Hypothalamus (tissue), 51 donors: ENCODE data around the gene DHTKD1.
"Not testable (repeated sequence)": the region's sequence is repeated elsewhere in the genome, so short reads cannot be mapped to it uniquely, and the experiment has no call there.

Source experiments
- DNase-seq, 51 donors: peaks; one replicate each; lab custom pipeline; 2025; lab: John Stamatoyannopoulos, UW

The DHTKD1 gene

DNA sequence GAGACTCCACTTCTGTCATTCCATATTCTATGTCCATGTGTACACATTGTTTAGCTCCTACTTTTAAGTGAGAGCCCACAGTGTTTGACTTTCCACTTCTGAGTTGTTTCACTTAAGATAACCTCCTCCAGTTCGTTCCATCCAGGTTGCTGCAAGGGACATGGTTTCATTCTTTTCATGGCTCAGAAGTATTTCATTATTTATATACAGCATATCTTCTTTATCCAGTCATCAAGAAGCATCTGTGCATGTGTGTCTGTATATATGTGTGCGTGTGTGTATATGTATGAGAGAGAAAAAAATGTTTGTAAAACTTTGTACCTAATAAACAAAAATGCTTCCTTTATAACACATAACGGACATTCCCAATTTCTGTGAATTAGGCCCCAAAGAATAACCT lies 66.9 kb downstream of the DHTKD1 start:
- no peak for DNase-seq

DNA sequence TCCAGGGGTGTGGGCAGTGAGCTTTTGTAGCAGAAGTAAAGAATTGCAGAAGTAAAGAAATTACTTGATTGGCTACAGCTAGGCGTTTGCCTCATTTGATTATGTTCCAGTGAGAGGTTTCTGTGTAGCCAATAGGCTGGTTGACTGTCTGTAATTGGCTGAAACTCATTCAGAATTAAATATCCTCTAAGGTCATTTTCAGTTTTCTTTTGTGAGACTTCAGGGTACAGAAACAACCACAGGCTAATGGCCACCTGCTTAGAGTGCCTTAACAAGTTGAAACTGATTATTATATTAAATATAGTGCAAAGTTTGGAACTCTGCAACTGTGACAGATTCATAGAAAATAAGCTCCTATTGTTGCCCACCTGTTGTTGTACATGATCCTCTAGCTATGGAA lies 71.3 kb downstream of the DHTKD1 start:
- no peak for DNase-seq

DNA sequence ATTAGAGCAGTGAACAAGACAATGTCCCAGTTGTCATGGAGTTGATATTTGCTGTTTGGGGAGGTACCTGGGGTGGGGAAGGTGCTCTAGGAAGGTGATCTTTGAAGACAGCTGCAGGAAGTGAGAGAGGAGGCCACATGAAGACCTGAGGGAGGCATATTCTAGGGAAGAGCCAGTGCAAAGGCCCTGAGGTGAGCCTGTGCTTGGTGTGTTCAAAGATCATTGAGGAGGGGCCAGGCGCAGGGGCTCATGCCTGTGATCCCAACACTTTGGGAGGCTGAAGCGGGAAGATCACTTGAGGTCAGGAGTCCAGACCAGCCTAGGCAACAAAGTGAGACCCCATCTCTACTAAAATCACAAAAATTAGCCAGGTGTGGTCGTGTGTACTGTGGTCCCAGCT lies 75.8 kb downstream of the DHTKD1 start:
- DNase-seq = no peak

DNA sequence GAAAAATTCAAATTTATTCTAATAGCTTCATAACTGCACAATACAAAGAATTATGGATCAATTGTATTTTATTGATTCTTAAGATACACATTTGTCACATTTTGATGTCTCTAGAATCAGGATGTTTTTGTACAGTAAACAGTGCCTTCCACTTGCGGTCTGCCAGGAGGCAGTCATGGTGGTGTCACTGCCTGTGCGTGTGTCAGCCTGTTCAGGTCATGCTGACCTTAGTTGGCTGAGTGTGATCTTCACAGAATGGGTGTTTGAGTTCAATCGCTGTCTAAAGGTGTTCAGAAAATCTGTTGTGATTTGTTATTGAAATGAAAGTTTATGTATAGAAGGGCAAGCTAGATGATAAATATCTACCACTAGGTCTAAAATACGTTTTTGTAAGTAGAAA lies 81.4 kb downstream of the DHTKD1 start:
- DNase-seq = no peak

DNA sequence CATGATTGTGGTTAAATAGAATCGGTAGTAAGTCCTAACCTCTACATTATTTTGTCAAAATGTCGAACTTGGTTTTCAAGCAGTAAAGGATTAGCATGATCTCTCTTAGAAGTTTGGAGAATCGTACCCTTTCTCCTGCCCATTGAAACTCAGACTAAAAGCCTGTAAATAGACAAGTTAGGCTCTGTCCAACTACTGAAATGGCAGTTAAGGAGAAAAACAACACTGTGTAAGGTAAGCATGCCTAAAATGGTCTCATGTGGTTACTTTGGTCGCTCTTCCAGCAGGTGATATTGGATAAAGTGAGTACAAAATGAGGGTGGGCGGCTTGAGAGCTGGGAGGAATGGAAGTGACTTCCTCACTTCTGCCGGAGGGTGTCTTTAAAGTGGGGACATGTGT lies 85.8 kb downstream of the DHTKD1 start:
- DNase-seq = no peak

DNA sequence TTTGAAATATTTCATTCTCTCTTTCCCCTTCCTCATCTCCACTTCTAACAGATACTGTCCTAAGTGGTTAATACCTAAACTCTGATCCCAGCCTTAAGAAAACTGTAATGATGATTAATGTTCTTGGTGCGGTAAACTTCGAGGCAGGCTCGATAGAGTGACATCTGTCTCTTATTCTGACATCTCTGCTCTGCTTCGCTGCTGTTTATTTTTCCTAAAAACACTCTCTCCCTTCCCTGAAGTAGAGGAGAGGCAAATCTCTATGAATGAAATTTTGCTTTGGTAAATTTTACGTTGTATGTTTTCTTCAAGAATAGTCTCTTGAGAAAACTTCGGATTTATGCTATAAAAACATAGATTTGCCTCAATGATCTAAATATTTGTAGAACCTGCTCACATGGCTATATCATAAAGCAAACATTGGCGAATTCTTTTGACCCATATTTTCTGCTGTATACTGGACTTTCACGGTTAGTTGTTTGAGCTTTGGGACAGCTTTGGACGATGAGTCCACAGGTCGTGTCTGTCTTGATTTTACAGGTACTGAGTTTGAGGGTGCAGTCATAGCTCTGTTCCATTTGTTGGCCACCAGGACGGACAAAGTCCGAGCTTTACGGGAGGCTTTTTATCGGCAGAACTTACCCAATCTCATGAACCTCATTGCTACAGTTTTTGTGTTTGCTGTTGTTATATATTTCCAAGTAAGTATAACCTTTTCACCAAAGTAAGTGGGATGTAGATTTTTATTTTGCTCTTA lies 87.8 kb downstream of the DHTKD1 start:
- DNase-seq = no peak

DNA sequence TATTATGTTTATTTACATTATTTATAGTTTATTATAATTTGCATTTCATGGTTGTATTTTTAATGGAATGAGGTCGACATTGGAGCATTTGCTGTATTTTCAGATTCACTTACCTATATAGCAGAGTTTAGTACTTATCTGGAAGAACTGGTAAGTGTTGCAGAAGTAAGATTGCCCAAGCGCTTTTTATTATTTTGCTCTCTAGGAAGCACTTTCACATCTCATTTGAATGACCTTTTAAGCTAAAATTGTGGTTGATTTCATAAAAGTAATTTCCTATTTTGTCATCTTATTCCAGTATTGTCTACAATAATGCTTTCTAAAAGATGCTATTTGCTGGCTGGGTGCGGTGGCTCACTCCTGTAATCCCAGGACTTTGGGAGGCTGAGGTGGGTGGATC lies 89.4 kb downstream of the DHTKD1 start:
- DNase-seq = no peak

DNA sequence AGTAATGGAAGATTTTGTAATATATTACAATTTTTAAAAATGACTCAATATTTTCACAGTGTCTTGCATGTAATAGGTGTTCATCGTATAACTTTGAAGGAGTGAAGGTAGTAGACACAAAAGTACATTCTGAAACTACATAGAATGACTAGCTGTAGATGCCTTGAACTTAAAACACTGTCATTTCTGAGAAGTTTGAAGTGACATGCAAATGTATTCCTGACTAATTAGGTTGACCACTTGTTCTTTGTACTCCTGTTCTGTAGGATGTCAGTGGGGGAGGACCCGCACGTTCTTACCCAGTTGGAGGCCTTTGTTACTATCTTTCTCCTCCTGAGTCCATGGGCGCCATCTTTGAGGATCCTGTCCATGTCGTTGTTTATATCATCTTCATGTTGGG lies 91.9 kb downstream of the DHTKD1 start:
- no peak for DNase-seq

DNA sequence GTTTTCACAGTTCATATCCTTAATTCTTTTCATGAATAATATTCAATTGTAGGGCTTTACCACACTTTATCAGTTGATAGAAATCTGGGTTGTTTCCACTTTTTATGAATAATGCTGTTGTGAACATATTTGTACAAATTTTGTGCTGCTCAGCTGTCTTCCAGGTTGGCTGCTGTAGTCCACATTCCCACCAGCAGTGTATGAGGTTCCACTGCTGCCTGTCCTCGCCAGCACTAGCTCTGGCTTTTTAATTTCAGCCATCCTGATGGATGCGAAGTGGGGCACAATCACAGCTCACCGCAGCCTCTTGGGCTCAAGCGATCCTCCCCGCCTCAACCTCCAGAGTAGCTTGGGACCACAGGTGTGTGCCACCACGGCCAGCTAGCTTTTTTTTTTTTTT lies 94.2 kb downstream of the DHTKD1 start:
- no peak for DNase-seq

DNA sequence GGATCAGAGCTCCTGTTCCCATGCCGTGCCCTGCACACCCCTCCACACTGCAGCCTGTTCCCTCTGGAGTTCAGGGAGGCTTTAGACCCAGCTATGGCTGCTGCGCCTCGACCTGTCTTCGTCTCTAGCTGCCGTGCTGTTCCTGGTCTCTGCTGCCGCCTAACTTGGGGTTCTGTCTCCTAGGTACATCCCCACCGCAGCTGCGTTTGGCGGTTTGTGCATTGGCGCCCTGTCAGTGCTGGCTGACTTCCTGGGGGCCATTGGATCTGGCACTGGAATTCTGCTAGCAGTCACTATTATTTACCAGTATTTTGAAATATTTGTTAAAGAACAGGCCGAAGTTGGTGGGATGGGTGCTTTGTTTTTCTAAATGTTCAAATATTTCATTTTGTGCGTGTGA lies 95.3 kb downstream of the DHTKD1 start:
- no peak for DNase-seq

DNA sequence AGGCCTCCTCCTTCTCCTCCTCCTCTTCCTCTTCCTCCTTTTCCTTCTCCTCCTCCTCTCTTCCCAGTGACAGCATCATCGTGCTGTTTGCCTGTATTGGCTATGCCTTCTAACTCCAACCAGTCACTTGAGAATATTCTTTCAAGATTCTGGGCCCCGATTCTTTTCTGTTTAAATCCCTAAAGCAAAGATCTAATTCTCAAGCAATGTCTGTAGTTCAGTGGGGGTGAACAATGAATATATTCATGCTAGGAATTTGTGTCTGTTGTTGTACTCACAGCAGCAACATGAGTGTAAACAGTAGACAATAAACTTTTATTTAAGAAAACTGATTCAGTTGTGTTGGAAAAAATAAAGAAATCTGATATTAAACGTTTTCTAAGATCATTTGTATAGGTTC lies 96.3 kb downstream of the DHTKD1 start:
- DNase-seq = peak in 1 of 51 donors; percentile 9

DNA sequence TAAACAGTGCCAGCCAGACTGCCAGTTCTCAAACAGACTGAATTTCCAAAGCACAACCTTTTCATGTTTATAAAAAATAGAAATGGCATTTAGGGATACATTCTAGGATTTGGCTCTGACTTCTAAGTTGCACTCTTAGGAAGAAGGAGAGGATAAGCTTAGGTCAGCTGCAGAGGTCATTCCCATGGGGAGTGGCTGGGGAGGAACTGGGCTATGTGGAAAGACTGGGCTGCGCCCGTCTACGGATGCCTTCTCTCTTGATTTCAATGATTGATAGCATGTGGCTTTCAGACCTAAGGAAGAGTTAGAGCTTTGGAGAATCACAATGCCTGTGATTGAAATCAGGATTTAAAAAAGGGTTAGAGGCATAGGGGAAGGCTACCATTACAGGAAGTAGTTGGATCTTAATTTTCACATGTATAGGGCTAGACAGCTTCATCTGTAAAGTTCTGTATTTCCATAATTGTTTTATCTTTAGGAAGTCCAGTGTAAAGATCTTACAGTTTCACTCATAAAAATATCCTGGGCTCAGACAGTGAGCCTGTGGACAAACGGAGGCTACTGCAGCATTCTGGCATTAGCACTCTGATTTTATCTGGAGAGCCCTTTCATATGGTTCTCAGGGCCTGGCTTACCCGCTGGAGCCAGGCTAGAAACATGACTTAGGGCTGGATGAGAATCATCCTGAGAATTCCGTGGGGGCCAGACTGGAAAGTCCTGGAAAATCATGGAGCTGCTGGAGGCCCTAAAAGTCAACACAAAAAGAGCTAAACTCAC lies 97.4 kb downstream of the DHTKD1 start:
- DNase-seq = no peak

DNA sequence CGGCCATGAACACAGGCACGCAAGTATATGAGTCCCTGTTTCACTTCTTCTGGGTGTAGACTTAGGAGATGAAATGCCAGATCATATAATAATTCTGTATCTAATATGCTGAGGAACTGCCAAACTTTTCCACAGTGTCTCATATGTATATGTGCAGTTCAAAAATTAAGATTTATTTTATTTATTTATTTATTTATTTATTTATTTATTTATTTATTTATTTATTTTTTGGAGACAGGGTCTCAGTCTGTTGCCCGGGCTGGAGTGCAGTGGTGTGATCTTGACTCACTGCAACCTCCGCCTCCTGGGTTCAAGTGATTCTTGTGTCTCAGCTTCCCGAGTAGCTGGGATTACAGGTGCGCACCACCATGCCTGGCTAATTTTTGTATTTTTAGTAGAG lies 102.8 kb downstream of the DHTKD1 start:
- not testable (repeated sequence) for DNase-seq
